ENCODE data around the gene PPP1R37. TPM values are rescaled to one million over a fixed set of nuclear protein-coding genes. Genes with fewer than 3 reads are reported as not detected.

Gene PPP1R37
- total and polyA plus RNA-seq, 2 of the 8 experiments (the other 6 are each of a cell fraction or from before 2014, with no cell fraction given), result 14.6 to 25.7 TPM

GRCh38 chr19:45141203-45141900 lies 48.4 kb downstream of the PPP1R37 start:
- ChIA-PET CTCF (ENCODE audit: partially characterized antibody) (interaction anchor here (1.0 to 5.6 kb wide), 6 partner anchors 11 to 24 kb away, joined by 3 to 44 read pairs (median 4); no protein-coding TSS in a partner anchor), POLR2A (ENCODE audit: partially characterized antibody) (interaction anchor here (1.9 kb wide), 1 partner anchor 10 kb away, joined by 4 read pairs; no protein-coding TSS in a partner anchor)
- no peak overlapping the region for H3K56ac ChIP-seq (replicated peaks; ENCODE audit: insufficient read length, low read depth, low read length)
- H3K4me2 ChIP-seq (ENCODE audit: insufficient read depth in 1 of 2, low read depth in 2 of 2, low read length in 2 of 2), result no peak overlapping the region
- H3K9ac ChIP-seq (replicated peaks in 1 of 4; ENCODE audit: extremely low read depth in 1 of 4, low read depth in 3 of 4, low read length in 3 of 4), result no peak overlapping the region; a peak in 1 of 7 replicates
- WGBS, 2 experiments (ENCODE audit: extremely low coverage in 1 of 2, insufficient coverage in 1 of 2, insufficient read length in 1 of 2, insufficient replicate concordance in 2 of 2, low coverage in 1 of 2, low lambda C conversion rate in 2 of 2, missing lambda C conversion rate in 1 of 2), result 93% methylated on average over 27 of the region's 28 CpGs; no CpG with 5 or more reads in 1 of the 2 experiments
- H4K20me1 ChIP-seq (replicated peaks in 1 of 2; ENCODE audit: control insufficient read depth in 1 of 2, insufficient read depth in 2 of 2, low read length in 2 of 2), result peaks cover 3 to 11% of the 10 kb centered on the region in 2 experiments
- no peaks in the 10 kb centered on the region for H3K23me2 ChIP-seq (ENCODE audit: low read depth, low read length)
- H4K5ac ChIP-seq (ENCODE audit: insufficient read length, low read depth, low read length), result no peak overlapping the region
- no peaks in the 10 kb centered on the region for H3K27me3 ChIP-seq (replicated peaks in 1 of 4; ENCODE audit: control insufficient read depth in 3 of 4, extremely low read depth in 1 of 4, insufficient read depth in 3 of 4, low read length in 3 of 4)
- no peak overlapping the region for H2BK15ac ChIP-seq (ENCODE audit: low read length)
- no peak overlapping the region for H2BK120ac ChIP-seq (replicated peaks; ENCODE audit: low read depth, low read length)
- H3K23ac ChIP-seq (ENCODE audit: insufficient read length), result no peak overlapping the region
- no peak overlapping the region for H4K91ac ChIP-seq (replicated peaks; ENCODE audit: insufficient read length, low read length)
- H2AFZ ChIP-seq (ENCODE audit: low read length), result no peak overlapping the region
- no peak overlapping the region for H3K4me3 ChIP-seq (ENCODE audit: extremely low read depth in 1 of 4, insufficient read depth in 2 of 4, low read depth in 3 of 4, low read length in 4 of 4)
- no peak overlapping the region for H4K8ac ChIP-seq (ENCODE audit: extremely low read depth, insufficient read depth, low read length)
- no peak overlapping the region for H2BK20ac ChIP-seq (ENCODE audit: low read length)
- H3K14ac ChIP-seq (ENCODE audit: insufficient read length), result no peak overlapping the region
- DNase-seq (ENCODE audit: low read depth in 1 of 2, low spot score in 2 of 2) (no peak), FAIRE-seq (no peak)
- peaks cover 0 to 5% of the 10 kb centered on the region in 2 experiments; a peak in 1 of 4 replicates for H3K79me2 ChIP-seq (ENCODE audit: control insufficient read depth in 1 of 2, insufficient read depth in 2 of 2, low read length in 2 of 2)
- no peaks in the 10 kb centered on the region for H3K9me3 ChIP-seq (ENCODE audit: insufficient read depth in 2 of 2, low read depth in 1 of 2, low read length in 1 of 2)
- H3K18ac ChIP-seq (ENCODE audit: extremely low read depth, low read length), result no peak overlapping the region
- H3K27ac ChIP-seq (ENCODE audit: low read depth, low read length), result no peak overlapping the region
- H2AK5ac ChIP-seq (ENCODE audit: low read depth, low read length), result no peak overlapping the region
- H3K4ac ChIP-seq (replicated peaks; ENCODE audit: insufficient read length, low read depth, low read length), result no peak overlapping the region
- H2BK5ac ChIP-seq (ENCODE audit: low read depth, low read length), result peak overlapping the region; percentile 66; the same call in 1 of the 2 replicates
- H2BK12ac ChIP-seq (ENCODE audit: low read depth, low read length), result no peak overlapping the region
- peaks cover 12% of the 10 kb centered on the region for H3K79me1 ChIP-seq (ENCODE audit: low read depth, low read length)
- H3K4me1 ChIP-seq (replicated peaks in 1 of 4; ENCODE audit: control insufficient read depth in 3 of 4, insufficient read depth in 4 of 4, low read length in 3 of 4), result peaks cover 0 to 12% (median 6%) of the 10 kb centered on the region in 4 experiments; a peak in 5 of 7 replicates
- H3K36me3 ChIP-seq (ENCODE audit: control insufficient read depth in 2 of 4, insufficient read depth in 4 of 4, low read length in 3 of 4), result peaks cover 2 to 17% (median 7%) of the 10 kb centered on the region in 4 experiments; a peak in 5 of 8 replicates
- no peak for TF ChIP-seq YY1 (IDR thresholded peaks at IDR 0.05; ENCODE audit: low read depth, low read length)
- no peak for TF ChIP-seq SIN3A (conservative IDR thresholded peaks at IDR 0.05 in 1 of 2, IDR thresholded peaks at IDR 0.05 in 1 of 2; ENCODE audit: low read depth in 1 of 2, low read length in 2 of 2)
- TF ChIP-seq, protein P1, sequence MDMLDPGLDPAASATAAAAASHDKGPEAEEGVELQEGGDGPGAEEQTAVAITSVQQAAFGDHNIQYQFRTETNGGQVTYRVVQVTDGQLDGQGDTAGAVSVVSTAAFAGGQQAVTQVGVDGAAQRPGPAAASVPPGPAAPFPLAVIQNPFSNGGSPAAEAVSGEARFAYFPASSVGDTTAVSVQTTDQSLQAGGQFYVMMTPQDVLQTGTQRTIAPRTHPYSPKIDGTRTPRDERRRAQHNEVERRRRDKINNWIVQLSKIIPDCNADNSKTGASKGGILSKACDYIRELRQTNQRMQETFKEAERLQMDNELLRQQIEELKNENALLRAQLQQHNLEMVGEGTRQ (IDR thresholded peaks at IDR 0.05; ENCODE audit: low read length), result no peak
- TF ChIP-seq POLR2AphosphoS5 (IDR thresholded peaks at IDR 0.05; ENCODE audit: low read depth, low read length), result no peak
- TF ChIP-seq, protein P2, sequence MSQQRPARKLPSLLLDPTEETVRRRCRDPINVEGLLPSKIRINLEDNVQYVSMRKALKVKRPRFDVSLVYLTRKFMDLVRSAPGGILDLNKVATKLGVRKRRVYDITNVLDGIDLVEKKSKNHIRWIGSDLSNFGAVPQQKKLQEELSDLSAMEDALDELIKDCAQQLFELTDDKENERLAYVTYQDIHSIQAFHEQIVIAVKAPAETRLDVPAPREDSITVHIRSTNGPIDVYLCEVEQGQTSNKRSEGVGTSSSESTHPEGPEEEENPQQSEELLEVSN (IDR thresholded peaks at IDR 0.05), result no peak
- no peak for TF ChIP-seq HDAC6 (IDR thresholded peaks at IDR 0.05; ENCODE audit: low read depth, low read length)
- no peak for TF ChIP-seq SP4 (IDR thresholded peaks at IDR 0.05; ENCODE audit: low read length)
- TF ChIP-seq NANOG (IDR thresholded peaks at IDR 0.05; ENCODE audit: insufficient read depth, low read depth, low read length, poor library complexity, severe bottlenecking), result no peak
- TF ChIP-seq, protein P3, sequence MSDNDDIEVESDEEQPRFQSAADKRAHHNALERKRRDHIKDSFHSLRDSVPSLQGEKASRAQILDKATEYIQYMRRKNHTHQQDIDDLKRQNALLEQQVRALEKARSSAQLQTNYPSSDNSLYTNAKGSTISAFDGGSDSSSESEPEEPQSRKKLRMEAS (IDR thresholded peaks at IDR 0.05), result no peak
